KBM-7 (cell line): ENCODE results near the gene CELA2A.
A peak's percentile ranks its signal among the peaks of the same experiment; 100 is the strongest.
"Not testable (repeated sequence)": the region's sequence is repeated elsewhere in the genome, so short reads cannot be mapped to it uniquely, and the experiment has no call there.

Source experiments
- DNase-seq: peaks from one replicate; pipeline ENCODE4 v3.0.0-alpha.2; 2015
- in situ Hi-C: fragments of 300-500 bp; cut with MboI; formaldehyde crosslinking; loops from 2 replicates; pipeline ENCODE4 v1.14.3; 2020; ENCODE audit warnings: low sequenced_read_pairs, low pct_unique_long_range_greater_than_20kb, mixed read lengths

CELA2A gene

GRCh38 chr1:15423355-15424077 is 33.0 kb upstream of the CELA2A start:
- in situ Hi-C loops, result no loop called here
- DNase-seq, result no peak

- in situ Hi-C loops, result no loop called here
- no peak for DNase-seq
Measured at GRCh38 chr1:15424146-15424667, 32.3 kb upstream of the CELA2A start.

- DNase-seq, result no peak
- in situ Hi-C loops, result no loop called here
Measured at GRCh38 chr1:15424981-15425380, 31.6 kb upstream of the CELA2A start.

- in situ Hi-C loops, result no loop called here
- no peak for DNase-seq
Measured at GRCh38 chr1:15425521-15425920, 31.0 kb upstream of the CELA2A start.

- no peak for DNase-seq
- in situ Hi-C loops, result no loop called here
Measured at GRCh38 chr1:15425958-15426357, 30.6 kb upstream of the CELA2A start.

GRCh38 chr1:15426492-15427279 is 29.8 kb upstream of the CELA2A start:
- no peak for DNase-seq
- in situ Hi-C loops, result no loop called here

GRCh38 chr1:15427280-15427666 is 29.3 kb upstream of the CELA2A start:
- no peak for DNase-seq
- in situ Hi-C loops, result no loop called here

GRCh38 chr1:15428252-15428651 is 28.3 kb upstream of the CELA2A start:
- in situ Hi-C loops, result not testable (repeated sequence)

GRCh38 chr1:15428815-15429435 is 27.6 kb upstream of the CELA2A start:
- no peak for DNase-seq
- in situ Hi-C loops, result no loop called here

More at GRCh38 chr1:15428252-15428651, 28.3 kb upstream of the CELA2A start:
- DNase-seq, result not testable (repeated sequence)

GRCh38 chr1:15429701-15430149 is 26.8 kb upstream of the CELA2A start:
- in situ Hi-C loops, result no loop called here
- DNase-seq, result no peak

GRCh38 chr1:15430787-15431570 is 25.6 kb upstream of the CELA2A start:
- in situ Hi-C loops, result no loop called here
- DNase-seq, result peak; percentile 74

GRCh38 chr1:15431571-15431948 is 25.0 kb upstream of the CELA2A start:
- in situ Hi-C loops, result no loop called here
- no peak for DNase-seq

GRCh38 chr1:15432324-15432723 is 24.2 kb upstream of the CELA2A start:
- no peak for DNase-seq
- in situ Hi-C loops, result no loop called here

GRCh38 chr1:15433471-15433870 is 23.1 kb upstream of the CELA2A start:
- in situ Hi-C loops, result no loop called here
- DNase-seq, result no peak

- in situ Hi-C loops, result not testable (repeated sequence)
- DNase-seq, result peak; percentile 54
Measured at GRCh38 chr1:15434739-15435138, 21.8 kb upstream of the CELA2A start.

- DNase-seq, result no peak
- in situ Hi-C loops, result no loop called here
Measured at GRCh38 chr1:15435239-15436077, 21.1 kb upstream of the CELA2A start.

- in situ Hi-C loops, result no loop called here
- no peak for DNase-seq
Measured at GRCh38 chr1:15436881-15437442, 19.6 kb upstream of the CELA2A start.

- in situ Hi-C loops, result no loop called here
- no peak for DNase-seq
Measured at GRCh38 chr1:15439325-15439724, 17.2 kb upstream of the CELA2A start.
